ENCODE results near the gene RDH16. TPM values are rescaled to one million over a fixed set of nuclear protein-coding genes. Genes with fewer than 3 reads are reported as not detected.
"Not testable (repeated sequence)": the region's sequence is repeated elsewhere in the genome, so short reads cannot be mapped to it uniquely, and the experiment has no call there.

Gene RDH16
- total RNA-seq, 4 donors from 2014 or later, result 0.65 to 2.4 (median 1.8) TPM

DNA sequence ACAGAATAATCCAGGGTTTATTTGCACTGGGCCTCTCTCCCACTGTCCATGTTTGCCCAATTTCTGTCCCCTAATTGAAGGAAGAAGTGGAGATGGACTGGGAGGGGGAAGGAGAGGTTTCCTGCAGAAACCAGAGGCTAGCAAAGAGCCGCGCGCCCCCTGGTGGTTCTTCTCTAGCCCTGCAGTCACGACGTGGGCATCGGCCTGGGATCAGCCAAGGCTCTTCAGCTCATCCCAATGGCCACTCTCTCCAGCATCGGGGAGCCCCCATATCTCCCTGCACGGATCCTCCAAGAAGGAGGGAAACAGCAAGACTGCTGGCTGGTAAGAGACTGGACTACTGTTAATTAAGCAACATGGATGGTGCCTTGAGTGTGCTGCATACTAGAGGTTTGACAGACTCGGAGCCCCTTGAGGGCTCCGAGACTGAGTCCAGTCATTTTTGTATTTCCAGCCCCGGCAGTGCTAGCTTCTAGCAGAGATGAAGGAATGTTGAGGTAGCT, 30.2 kb upstream of the RDH16 start:
- Histone ChIP-seq H3K36me3 (no peaks in the 10 kb centered on the region), H3K27me3 (no peaks in the 10 kb centered on the region), H3K9me3 (no peaks in the 10 kb centered on the region), H3K27ac (no peak overlapping the region), H3K4me1 (peaks cover 36% of the 10 kb centered on the region), H3K4me3 (no peak overlapping the region)
- peak; percentile 81 to 89 for DNase-seq (ENCODE audit: low spot score in 2 of 2)
- 23% methylated on average over 8 of the region's 11 CpGs for WGBS
- TF ChIP-seq EP300 (IDR thresholded peaks at IDR 0.05) (no peak), CTCF (IDR thresholded peaks at IDR 0.05) (peak; percentile 87 to 97)

- H3K36me3 ChIP-seq, result no peaks in the 10 kb centered on the region
- H3K4me1 ChIP-seq, result peaks cover 36% of the 10 kb centered on the region
- no peak overlapping the region for H3K27ac ChIP-seq
- TF ChIP-seq POLR2AphosphoS5 (IDR thresholded peaks at IDR 0.05), result no peak
- no peak for TF ChIP-seq EP300 (IDR thresholded peaks at IDR 0.05)
- no peak for TF ChIP-seq CTCF (IDR thresholded peaks at IDR 0.05)
- no peak for TF ChIP-seq POLR2A (IDR thresholded peaks at IDR 0.05)
- no peak for DNase-seq (ENCODE audit: low spot score in 2 of 2)
- no peaks in the 10 kb centered on the region for H3K9me3 ChIP-seq
- no peaks in the 10 kb centered on the region for H3K27me3 ChIP-seq
- H3K4me3 ChIP-seq, result no peak overlapping the region
Measured at GRCh38 chr12:56987011-56987410, 29.6 kb upstream of the RDH16 start.

- not testable (repeated sequence) for H3K27ac ChIP-seq; H3K4me3 ChIP-seq; DNase-seq (ENCODE audit: low spot score in 2 of 2); H3K36me3 ChIP-seq; H3K9me3 ChIP-seq; H3K27me3 ChIP-seq
- peaks cover 26% of the 10 kb centered on the region for H3K4me1 ChIP-seq
- WGBS, result 46% methylated on average over 4 of the region's 6 CpGs
Measured at GRCh38 chr12:56985714-56986113, 28.3 kb upstream of the RDH16 start.

DNA sequence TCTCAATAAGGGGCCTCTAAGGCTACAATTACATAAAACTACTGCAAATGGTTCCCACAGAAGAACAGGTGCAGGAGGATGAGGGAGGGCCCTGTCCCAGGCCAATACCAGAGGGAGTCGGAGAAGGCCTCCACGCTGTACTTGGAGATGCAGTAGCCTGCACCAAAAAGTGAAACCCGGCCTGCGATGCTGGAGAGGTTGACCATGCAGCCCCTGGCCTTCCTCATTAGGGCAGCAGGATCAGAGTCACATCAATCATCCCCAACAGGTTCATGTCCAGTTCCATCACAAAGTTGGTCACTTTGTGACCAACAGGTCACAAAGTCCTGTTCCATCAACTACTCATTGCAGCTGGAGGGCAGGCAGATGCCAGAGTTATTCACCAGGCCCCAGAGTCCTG, 26.0 kb upstream of the RDH16 start:
- Histone ChIP-seq H3K27ac (no peak overlapping the region), H3K4me3 (no peak overlapping the region), H3K27me3 (no peaks in the 10 kb centered on the region), H3K36me3 (no peaks in the 10 kb centered on the region), H3K9me3 (no peaks in the 10 kb centered on the region), H3K4me1 (peaks cover 25% of the 10 kb centered on the region)
- TF ChIP-seq POLR2AphosphoS5 (IDR thresholded peaks at IDR 0.05) (no peak), CTCF (IDR thresholded peaks at IDR 0.05) (no peak), EP300 (IDR thresholded peaks at IDR 0.05) (no peak), POLR2A (IDR thresholded peaks at IDR 0.05) (no peak)
- DNase-seq (ENCODE audit: low spot score in 2 of 2), result no peak
- WGBS, result 87% methylated on average over 4 of the region's 4 CpGs

DNA sequence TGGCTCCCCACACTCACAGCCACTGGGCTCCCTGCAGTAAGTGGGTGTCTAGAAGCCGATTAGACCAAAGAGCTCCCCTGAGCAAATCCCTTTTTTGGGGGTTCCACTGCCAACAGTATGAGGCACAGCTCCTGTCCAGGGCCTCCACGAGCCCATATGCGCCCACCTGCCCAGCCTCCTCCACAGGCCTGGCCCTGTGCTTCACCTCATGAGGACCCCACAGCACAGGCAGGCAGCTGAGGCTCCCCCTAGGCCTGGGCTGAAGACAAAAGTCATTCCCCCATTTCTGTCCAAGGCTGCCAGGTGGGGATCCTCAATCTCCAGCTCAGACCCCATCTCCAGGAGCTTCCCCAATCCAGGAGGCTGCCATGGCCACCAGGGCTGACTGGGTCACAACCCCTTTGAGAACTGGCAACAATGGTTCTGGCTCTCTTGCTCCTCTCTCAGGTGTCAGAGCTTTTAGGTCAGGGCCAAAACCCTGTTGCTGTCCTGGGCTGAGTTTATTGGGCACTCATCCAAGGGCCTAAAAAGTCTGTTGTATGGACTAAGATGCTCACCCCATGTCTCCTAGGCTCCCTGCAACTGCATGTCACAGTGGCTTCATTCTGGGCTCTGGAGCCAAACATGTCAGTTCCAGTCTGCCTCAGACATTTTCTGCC, 25.3 kb upstream of the RDH16 start:
- H3K4me3 ChIP-seq; H3K27ac ChIP-seq; H3K9me3 ChIP-seq; H3K36me3 ChIP-seq; DNase-seq (ENCODE audit: low spot score in 2 of 2); H3K27me3 ChIP-seq: not testable (repeated sequence)
- H3K4me1 ChIP-seq, result peaks cover 21% of the 10 kb centered on the region
- no CpG with 5 or more reads among the region's 3 CpGs for WGBS

- no peaks in the 10 kb centered on the region for H3K27me3 ChIP-seq
- H3K4me1 ChIP-seq, result peaks cover 4% of the 10 kb centered on the region
- H3K4me3 ChIP-seq, result no peak overlapping the region
- WGBS, result 96% methylated on average over 4 of the region's 4 CpGs
- no peaks in the 10 kb centered on the region for H3K9me3 ChIP-seq
- TF ChIP-seq EP300 (IDR thresholded peaks at IDR 0.05), result no peak
- TF ChIP-seq POLR2A (IDR thresholded peaks at IDR 0.05), result no peak
- TF ChIP-seq CTCF (IDR thresholded peaks at IDR 0.05), result no peak
- H3K27ac ChIP-seq, result no peak overlapping the region
- no peak for DNase-seq (ENCODE audit: low spot score in 2 of 2)
- H3K36me3 ChIP-seq, result no peaks in the 10 kb centered on the region
Measured at GRCh38 chr12:56980941-56981530, 23.6 kb upstream of the RDH16 start.

Measured in suprapubic skin (tissue), 4 donors.